MV-4-11 (cell line): ENCODE data around the gene TRPM3.

ENCODE experiments used
- DNase-seq: peaks from one replicate; lab custom pipeline; 2025; lab: John Stamatoyannopoulos, UW

TRPM3 gene

GRCh38 chr9:70517926-70518610 is 603.4 kb downstream of the TRPM3 start:
- peak; percentile 29 for DNase-seq

DNA sequence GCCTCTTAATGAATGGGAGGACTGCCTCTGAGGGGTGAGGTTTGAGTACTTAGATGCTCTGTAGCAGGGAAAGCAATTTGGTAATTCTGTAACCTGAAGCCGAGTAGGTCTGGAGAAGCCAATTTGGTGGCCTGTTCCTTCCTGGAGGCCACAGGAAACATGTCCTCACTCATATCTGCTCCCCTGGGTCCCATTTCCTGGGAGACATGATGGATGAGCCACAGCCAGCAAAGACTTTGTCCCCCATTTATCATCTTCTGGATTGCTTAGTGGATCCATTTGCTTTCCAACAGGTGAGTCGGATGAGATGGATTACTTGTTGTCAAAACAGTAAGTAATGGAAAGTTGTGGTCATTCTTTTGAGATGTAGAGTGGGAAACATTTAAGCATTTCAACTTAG is 607.1 kb downstream of the TRPM3 start:
- no peak for DNase-seq

GRCh38 chr9:70511858-70512257 is 609.6 kb downstream of the TRPM3 start:
- no peak for DNase-seq

DNA sequence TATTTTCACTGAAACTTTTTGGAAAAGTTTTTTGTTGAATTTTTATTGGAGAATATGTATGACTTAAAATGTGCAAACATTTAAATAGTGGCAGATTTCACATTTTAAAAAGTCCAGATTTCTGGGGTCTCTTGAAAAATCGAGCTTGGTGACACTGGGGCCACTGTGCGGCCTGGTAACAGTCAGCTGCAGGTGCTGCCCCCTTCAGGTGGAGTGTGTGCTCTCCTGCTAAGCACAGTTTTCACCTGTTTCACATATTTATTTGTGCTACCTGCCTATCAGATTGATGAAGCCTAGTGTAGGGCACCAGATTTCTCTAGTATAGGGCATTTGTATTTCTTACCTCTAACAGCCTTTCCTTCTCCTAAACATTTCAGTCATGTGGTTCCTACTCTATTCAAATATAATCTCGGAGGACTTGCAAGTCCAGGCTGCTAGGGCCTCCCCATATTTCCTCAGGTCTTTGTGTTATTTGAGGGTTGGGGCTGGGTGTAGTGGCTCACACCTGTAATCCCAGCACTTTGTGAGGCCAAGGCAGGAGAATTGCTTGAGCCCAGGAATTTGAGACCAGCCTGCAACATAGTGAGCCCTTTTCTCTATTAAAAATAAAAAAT is 611.2 kb downstream of the TRPM3 start:
- no peak for DNase-seq

GRCh38 chr9:70506159-70506558 is 615.3 kb downstream of the TRPM3 start:
- no peak for DNase-seq

DNA sequence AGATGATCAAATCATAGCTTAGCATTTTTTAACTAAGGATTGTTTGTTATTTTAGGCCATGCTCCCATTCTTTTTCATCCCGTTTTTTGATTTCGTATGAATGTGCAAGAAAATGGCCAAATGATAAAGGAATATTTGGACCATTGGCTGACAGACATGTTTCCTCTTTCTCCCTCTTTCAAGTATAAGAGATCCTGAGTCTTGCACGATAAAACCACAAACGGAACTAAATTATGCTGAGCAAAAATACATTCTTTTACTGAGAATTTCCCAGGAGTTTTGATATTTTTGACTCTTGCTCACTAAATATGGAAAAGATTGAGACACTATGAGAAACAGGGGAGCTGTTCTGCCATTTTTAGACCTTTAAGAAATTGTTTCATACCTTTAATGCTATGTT is 616.6 kb downstream of the TRPM3 start:
- peak; percentile 32 for DNase-seq

DNA sequence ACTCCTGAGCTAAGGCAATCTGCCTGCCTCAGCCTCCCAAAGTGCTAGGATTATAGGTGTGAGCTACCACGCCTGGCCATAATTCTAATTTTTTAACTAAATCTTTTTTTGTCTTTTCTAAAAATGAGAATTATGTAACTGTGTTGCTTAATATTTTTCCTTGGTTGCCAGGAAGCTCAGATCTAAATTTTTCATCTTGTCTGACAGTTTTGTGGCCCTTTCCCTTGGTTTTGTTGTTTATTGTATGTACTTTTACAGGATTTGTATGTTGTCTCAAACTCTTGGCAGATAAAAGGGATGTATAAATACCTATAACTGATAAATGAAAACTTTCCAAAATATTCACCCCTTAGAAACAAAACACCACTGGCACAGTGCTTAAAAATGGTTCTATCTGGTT is 618.7 kb downstream of the TRPM3 start:
- DNase-seq, result no peak

- DNase-seq, result no peak
These were observed 620.6 kb downstream of the TRPM3 start for GRCh38 chr9:70500793-70501192.

DNA sequence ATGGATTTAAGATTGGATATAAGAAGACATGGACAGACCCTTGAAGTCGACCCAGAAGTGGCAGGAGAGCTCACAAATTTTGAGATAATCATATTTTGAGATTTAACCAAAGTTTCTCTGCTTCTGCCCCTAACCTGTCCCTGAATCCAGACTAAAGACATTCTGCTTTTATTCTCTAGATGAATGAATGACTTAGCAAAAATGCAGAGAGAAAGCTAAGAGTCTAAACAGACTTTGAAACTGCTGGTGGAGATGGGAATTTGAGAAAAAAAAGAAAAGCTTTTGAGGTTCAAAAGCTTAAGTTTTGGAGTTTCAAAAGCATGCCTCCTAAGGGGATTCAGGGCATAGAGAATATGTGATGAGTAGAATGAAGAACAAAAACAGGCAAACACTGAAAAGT is 621.8 kb downstream of the TRPM3 start:
- DNase-seq, result no peak

GRCh38 chr9:70498866-70499265 is 622.6 kb downstream of the TRPM3 start:
- no peak for DNase-seq

DNA sequence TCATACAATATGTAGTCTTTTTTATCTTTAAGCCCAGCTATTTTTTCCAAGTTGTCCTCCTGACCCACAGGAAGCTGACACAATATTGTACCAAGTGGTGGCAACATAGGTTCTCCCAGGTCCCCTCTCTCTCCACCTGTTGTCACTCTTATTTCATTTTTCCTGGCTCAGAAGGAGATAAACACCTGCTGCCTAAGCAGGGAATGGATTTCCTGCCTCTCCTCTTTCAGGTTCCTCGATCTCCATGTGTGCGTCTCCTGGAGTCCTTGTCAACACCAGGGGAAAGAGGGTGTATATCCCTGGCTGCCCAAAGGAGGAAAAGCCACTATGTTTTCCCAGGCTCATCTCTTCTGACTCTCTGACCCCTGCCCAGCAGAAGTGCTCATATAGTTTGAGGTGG is 625.2 kb downstream of the TRPM3 start:
- DNase-seq, result no peak

DNA sequence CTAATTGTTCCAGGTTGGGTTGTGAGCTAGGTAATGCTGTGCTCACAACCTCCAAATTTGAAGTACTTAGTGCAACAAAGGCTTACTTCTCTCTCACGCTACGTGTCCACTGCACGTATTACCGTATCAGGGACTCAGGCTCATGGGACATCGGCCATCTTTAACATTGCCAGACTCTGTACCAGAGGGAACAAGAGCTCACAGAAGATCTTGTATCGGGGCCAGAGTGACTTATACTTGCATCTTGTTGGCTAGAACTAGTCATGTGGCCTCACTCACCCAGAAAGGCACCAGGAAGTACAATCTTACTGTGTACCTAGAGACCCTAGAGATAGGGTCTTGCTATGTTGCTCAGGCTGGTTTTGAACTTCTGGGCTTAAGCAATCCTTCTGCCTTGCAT is 625.9 kb downstream of the TRPM3 start:
- no peak for DNase-seq

DNA sequence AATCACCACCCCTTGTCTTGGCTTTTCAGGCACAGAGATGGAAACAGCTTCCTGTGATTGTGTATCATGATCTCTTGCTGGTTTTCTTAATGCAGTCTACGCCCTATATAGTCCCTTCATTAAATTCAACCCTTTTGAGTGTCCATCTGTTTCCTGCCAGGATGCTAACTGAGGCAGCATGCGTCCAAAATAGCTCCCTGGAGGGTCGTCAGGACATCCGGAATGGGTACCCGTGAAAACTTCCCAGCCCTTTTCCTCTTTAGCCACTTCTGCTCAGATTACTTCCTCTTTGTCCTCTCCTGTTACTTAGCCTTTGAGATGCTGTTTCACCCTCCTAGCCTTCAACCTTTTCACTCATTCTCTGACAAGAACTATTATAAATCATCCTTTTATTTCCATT is 627.2 kb downstream of the TRPM3 start:
- peak; percentile 32 for DNase-seq

- no peak for DNase-seq
These were observed 628.4 kb downstream of the TRPM3 start for GRCh38 chr9:70493029-70493428.

DNA sequence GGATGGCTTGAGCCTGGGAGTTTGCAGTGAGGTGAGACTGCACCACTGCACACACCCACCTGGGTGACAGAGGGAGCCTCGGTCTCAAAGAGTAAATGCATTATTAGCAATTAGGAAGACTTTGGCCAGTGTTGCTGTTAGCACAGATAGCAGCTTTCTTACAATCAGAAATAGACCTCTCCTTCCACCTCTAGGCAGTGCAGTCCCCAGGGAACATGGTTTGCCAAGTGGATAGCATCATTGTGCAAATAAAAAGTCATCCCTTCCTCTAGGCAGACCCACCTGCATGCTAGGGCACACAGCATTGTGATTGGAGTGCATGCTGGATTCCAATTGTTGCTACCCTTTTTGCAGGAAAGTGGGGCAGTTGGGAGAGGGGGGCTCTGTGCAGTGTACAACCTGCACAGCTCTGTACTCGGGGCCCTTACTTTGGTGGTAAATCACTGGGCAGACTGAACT is 629.1 kb downstream of the TRPM3 start:
- DNase-seq, result no peak

GRCh38 chr9:70491426-70492318 is 629.7 kb downstream of the TRPM3 start:
- no peak for DNase-seq

- no peak for DNase-seq
These were observed 630.9 kb downstream of the TRPM3 start for GRCh38 chr9:70490478-70490877.

DNA sequence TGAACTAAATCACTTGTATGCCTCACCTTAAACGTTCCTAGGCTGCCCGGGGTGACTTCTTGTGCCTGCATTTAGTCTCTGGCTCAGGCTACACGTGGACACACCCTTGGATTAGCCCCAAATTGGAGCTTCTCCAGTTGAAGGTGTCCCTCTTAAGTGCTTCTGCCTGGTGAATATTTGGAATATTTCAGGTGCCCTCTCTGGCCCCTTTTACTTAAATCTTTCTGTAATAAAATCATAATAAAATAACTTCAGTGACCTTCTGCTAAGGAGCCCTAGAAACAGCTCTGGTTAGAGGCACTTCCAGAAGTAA is 632.7 kb downstream of the TRPM3 start:
- no peak for DNase-seq

DNA sequence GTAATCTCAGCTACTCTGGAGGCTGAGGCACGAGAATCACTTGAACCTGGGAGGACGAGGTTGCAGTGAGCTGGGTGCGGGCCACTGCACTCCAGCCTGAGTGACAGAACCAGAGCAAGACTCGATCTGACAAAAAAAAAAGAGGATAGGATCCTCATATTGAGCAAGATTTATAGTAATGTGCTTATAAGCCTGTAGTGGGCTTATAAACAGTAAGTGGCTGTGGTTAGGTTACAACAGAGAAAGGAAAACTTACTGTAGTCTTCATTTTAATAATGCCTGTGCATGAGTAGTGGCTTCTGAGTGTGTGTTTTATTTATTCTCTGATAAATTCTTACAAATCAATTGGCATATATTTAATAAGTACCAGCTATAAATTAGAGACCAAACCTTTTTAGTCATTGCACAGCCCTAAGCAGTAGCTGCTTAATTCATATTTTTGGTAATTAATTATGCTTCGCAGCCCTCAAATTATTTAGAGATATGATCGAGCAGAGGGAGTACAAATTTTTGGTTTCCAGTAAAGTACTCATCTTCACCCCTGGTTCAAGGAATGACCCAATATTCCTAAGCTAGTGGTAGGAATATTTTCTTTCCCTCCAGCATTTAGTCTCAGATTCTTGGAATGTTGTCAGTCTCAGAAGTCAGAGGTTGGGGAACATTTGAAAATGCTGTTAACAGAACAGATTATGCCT is 633.2 kb downstream of the TRPM3 start:
- peak; percentile 63 for DNase-seq

GRCh38 chr9:70486127-70486526 is 635.3 kb downstream of the TRPM3 start:
- DNase-seq, result no peak

GRCh38 chr9:70485273-70485858 is 636.1 kb downstream of the TRPM3 start:
- DNase-seq, result no peak
